Measurements from ENCODE around the gene RBM33. TPM values are rescaled to one million over a fixed set of nuclear protein-coding genes. Genes with fewer than 3 reads are reported as not detected.

RBM33 gene
- total RNA-seq, 2 experiments from 2014 or later = 67.6 to 81.1 TPM

- ChIA-PET POLR2A (no interaction called here), CTCF (interaction anchor here (0.9 kb wide), 1 partner anchor 10 kb away, joined by 3 read pairs; no protein-coding TSS in a partner anchor)
Observed at GRCh38 chr7:155711081-155711480, 66.6 kb downstream of the RBM33 start.

GRCh38 chr7:155713384-155713783 is 68.9 kb downstream of the RBM33 start:
- intact Hi-C loops (cut with DNase I, micrococcal nuclease) = no loop called here
- Mint-ChIP-seq H3K36me3 (ENCODE audit: low read depth) (peaks cover 30% of the 10 kb centered on the region), H3K27ac (no peak overlapping the region), H3K4me1 (peaks cover 11% of the 10 kb centered on the region), H3K27me3 (no peaks in the 10 kb centered on the region), H3K9me3 (ENCODE audit: low read depth) (no peaks in the 10 kb centered on the region), H3K4me3 (no peak overlapping the region)
- CTCF ChIA-PET = interaction anchor here (0.7 to 2.8 kb wide), 3 partner anchors 9 to 115 kb away, joined by 3 to 9 read pairs (median 6); no protein-coding TSS in a partner anchor
- DNase-seq (no peak), ATAC-seq (no peak)
- POLR2A ChIA-PET = no interaction called here

More at GRCh38 chr7:155711081-155711480, 66.6 kb downstream of the RBM33 start:
- Mint-ChIP-seq H3K27me3 (no peaks in the 10 kb centered on the region), H3K27ac (no peak overlapping the region), H3K4me3 (no peak overlapping the region), H3K36me3 (ENCODE audit: low read depth) (peaks cover 31% of the 10 kb centered on the region), H3K4me1 (peaks cover 7% of the 10 kb centered on the region), H3K9me3 (ENCODE audit: low read depth) (no peaks in the 10 kb centered on the region)
- intact Hi-C loops (cut with DNase I, micrococcal nuclease) = no loop called here
- DNase-seq (no peak), ATAC-seq (no peak)

GRCh38 chr7:155714702-155715101 is 70.2 kb downstream of the RBM33 start:
- Mint-ChIP-seq H3K4me1 (peaks cover 11% of the 10 kb centered on the region), H3K9me3 (ENCODE audit: low read depth) (no peaks in the 10 kb centered on the region), H3K36me3 (ENCODE audit: low read depth) (peaks cover 35% of the 10 kb centered on the region), H3K27ac (no peak overlapping the region), H3K4me3 (no peak overlapping the region), H3K27me3 (no peaks in the 10 kb centered on the region)
- DNase-seq (no peak), ATAC-seq (no peak)
- ChIA-PET POLR2A (no interaction called here), CTCF (interaction anchor here (2.8 kb wide), 1 partner anchor 53 kb away, joined by 9 read pairs; no protein-coding TSS in a partner anchor)
- intact Hi-C loops (cut with DNase I, micrococcal nuclease) = no loop called here

- DNase-seq = no peak
- Mint-ChIP-seq H3K4me1 (peaks cover 15% of the 10 kb centered on the region), H3K9me3 (ENCODE audit: low read depth) (no peaks in the 10 kb centered on the region), H3K36me3 (ENCODE audit: low read depth) (peaks cover 40% of the 10 kb centered on the region), H3K27ac (no peak overlapping the region), H3K4me3 (no peak overlapping the region), H3K27me3 (no peaks in the 10 kb centered on the region)
- POLR2A ChIA-PET = interaction anchor here (0.6 kb wide), 1 partner anchor 1422 kb away, joined by 3 read pairs; no protein-coding TSS in a partner anchor
- CTCF ChIA-PET = interaction anchor here (1.9 to 2.8 kb wide), 2 partner anchors 13 to 52 kb away, joined by 4 to 9 read pairs; no protein-coding TSS in a partner anchor
- ATAC-seq = no peak
- intact Hi-C loops (cut with DNase I, micrococcal nuclease) = no loop called here
Observed at GRCh38 chr7:155715111-155715805, 70.8 kb downstream of the RBM33 start.

GRCh38 chr7:155717010-155717744 is 72.7 kb downstream of the RBM33 start:
- intact Hi-C loops (cut with DNase I, micrococcal nuclease) = no loop called here
- Mint-ChIP-seq H3K4me3 (no peak overlapping the region), H3K36me3 (ENCODE audit: low read depth) (peaks cover 29% of the 10 kb centered on the region), H3K27me3 (no peaks in the 10 kb centered on the region), H3K9me3 (ENCODE audit: low read depth) (no peaks in the 10 kb centered on the region), H3K27ac (no peak overlapping the region), H3K4me1 (peaks cover 27% of the 10 kb centered on the region)
- POLR2A ChIA-PET = no interaction called here
- DNase-seq (no peak), ATAC-seq (no peak)
- CTCF ChIA-PET = interaction anchor here (0.7 to 1.9 kb wide), 4 partner anchors 15 to 50 kb away, joined by 3 to 5 read pairs (median 4); no protein-coding TSS in a partner anchor

- POLR2A ChIA-PET = no interaction called here
- no peak for ATAC-seq
- DNase-seq = no peak
- Mint-ChIP-seq H3K4me3 (no peak overlapping the region), H3K27ac (no peak overlapping the region), H3K27me3 (no peaks in the 10 kb centered on the region), H3K9me3 (ENCODE audit: low read depth) (no peaks in the 10 kb centered on the region), H3K36me3 (ENCODE audit: low read depth) (peaks cover 22% of the 10 kb centered on the region), H3K4me1 (peaks cover 31% of the 10 kb centered on the region)
- intact Hi-C loops (cut with DNase I, micrococcal nuclease) = no loop called here
- CTCF ChIA-PET = no interaction called here
Observed at GRCh38 chr7:155721056-155721455, 76.6 kb downstream of the RBM33 start.

GRCh38 chr7:155722118-155722517 is 77.7 kb downstream of the RBM33 start:
- Mint-ChIP-seq H3K4me3 (no peak overlapping the region), H3K27ac (no peak overlapping the region), H3K9me3 (ENCODE audit: low read depth) (no peaks in the 10 kb centered on the region), H3K4me1 (peaks cover 31% of the 10 kb centered on the region), H3K36me3 (ENCODE audit: low read depth) (peaks cover 22% of the 10 kb centered on the region), H3K27me3 (no peaks in the 10 kb centered on the region)
- CTCF ChIA-PET = interaction anchor here (1.3 kb wide), 1 partner anchor 12 kb away, joined by 3 read pairs; no protein-coding TSS in a partner anchor
- intact Hi-C loops (cut with DNase I, micrococcal nuclease) = no loop called here
- DNase-seq (no peak), ATAC-seq (no peak)
- POLR2A ChIA-PET = interaction anchor here (0.7 kb wide), 1 partner anchor 270 kb away, joined by 3 read pairs; no protein-coding TSS in a partner anchor

- DNase-seq = no peak
- Mint-ChIP-seq H3K36me3 (ENCODE audit: low read depth) (peaks cover 18% of the 10 kb centered on the region), H3K4me1 (peaks cover 27% of the 10 kb centered on the region), H3K27me3 (no peaks in the 10 kb centered on the region), H3K4me3 (no peak overlapping the region), H3K27ac (no peak overlapping the region), H3K9me3 (ENCODE audit: low read depth) (no peaks in the 10 kb centered on the region)
- ATAC-seq = no peak
- ChIA-PET POLR2A (interaction anchor here (0.7 kb wide), 1 partner anchor 271 kb away, joined by 3 read pairs; no protein-coding TSS in a partner anchor), CTCF (interaction anchor here (1.2 to 2.4 kb wide), 3 partner anchors 11 to 124 kb away, joined by 3 to 9 read pairs (median 4); no protein-coding TSS in a partner anchor)
- intact Hi-C loops (cut with DNase I, micrococcal nuclease) = no loop called here
Observed at GRCh38 chr7:155722936-155723335, 78.5 kb downstream of the RBM33 start.

- Mint-ChIP-seq H3K9me3 (ENCODE audit: low read depth) (no peaks in the 10 kb centered on the region), H3K27ac (no peak overlapping the region), H3K4me1 (peaks cover 39% of the 10 kb centered on the region), H3K27me3 (no peaks in the 10 kb centered on the region), H3K4me3 (no peak overlapping the region), H3K36me3 (ENCODE audit: low read depth) (peaks cover 22% of the 10 kb centered on the region)
- DNase-seq (no peak), ATAC-seq (peak; percentile 47)
- CTCF ChIA-PET = interaction anchor here (0.7 to 2.4 kb wide), 2 partner anchors 123 to 126 kb away, joined by 3 to 9 read pairs; no protein-coding TSS in a partner anchor
- POLR2A ChIA-PET = no interaction called here
- intact Hi-C loops (cut with DNase I, micrococcal nuclease) = no loop called here
Observed at GRCh38 chr7:155724327-155725005, 80.0 kb downstream of the RBM33 start.

- POLR2A ChIA-PET = no interaction called here
- CTCF ChIA-PET = interaction anchor here (0.7 to 2.4 kb wide), 2 partner anchors 123 to 126 kb away, joined by 3 to 9 read pairs; no protein-coding TSS in a partner anchor
- Mint-ChIP-seq H3K4me3 (no peak overlapping the region), H3K9me3 (ENCODE audit: low read depth) (no peaks in the 10 kb centered on the region), H3K4me1 (peaks cover 41% of the 10 kb centered on the region), H3K27ac (no peak overlapping the region), H3K36me3 (ENCODE audit: low read depth) (peaks cover 23% of the 10 kb centered on the region), H3K27me3 (no peaks in the 10 kb centered on the region)
- intact Hi-C loops (cut with DNase I, micrococcal nuclease) = no loop called here
- DNase-seq (no peak), ATAC-seq (no peak)
Observed at GRCh38 chr7:155725006-155725355, 80.5 kb downstream of the RBM33 start.

- Mint-ChIP-seq H3K4me1 (peaks cover 44% of the 10 kb centered on the region), H3K9me3 (ENCODE audit: low read depth) (no peaks in the 10 kb centered on the region), H3K4me3 (no peak overlapping the region), H3K27me3 (no peaks in the 10 kb centered on the region), H3K27ac (no peak overlapping the region), H3K36me3 (ENCODE audit: low read depth) (peaks cover 26% of the 10 kb centered on the region)
- POLR2A ChIA-PET = interaction anchor here (0.6 kb wide), 1 partner anchor 8 kb away, joined by 6 read pairs; no protein-coding TSS in a partner anchor
- ATAC-seq = no peak
- intact Hi-C loops (cut with DNase I, micrococcal nuclease) = no loop called here
- CTCF ChIA-PET = interaction anchor here (1.0 to 1.1 kb wide), 2 partner anchors 11 to 129 kb away, joined by 3 read pairs; no protein-coding TSS in a partner anchor
- no peak for DNase-seq
Observed at GRCh38 chr7:155727616-155728015, 83.2 kb downstream of the RBM33 start.
